ENCODE measurements around the gene TNRC6A.

The TNRC6A gene

DNA sequence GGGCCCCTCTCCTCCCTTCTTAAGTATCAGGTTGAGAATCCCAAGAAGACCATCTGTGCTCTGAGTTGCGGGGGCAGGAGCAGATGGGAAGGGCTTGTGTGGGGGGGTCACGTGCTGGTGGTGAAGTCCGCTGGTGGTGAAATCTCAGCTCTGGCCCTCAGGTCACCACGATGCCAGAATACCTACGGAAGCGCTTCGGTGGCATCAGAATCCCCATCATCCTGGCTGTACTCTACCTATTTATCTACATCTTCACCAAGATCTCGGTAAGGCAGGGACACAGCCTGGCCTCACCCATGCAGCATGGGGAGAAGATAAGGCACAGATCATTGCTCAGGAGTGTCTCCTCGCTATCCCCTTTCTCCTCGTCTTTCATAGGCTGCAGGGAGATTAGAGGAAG is 146.0 kb downstream of the TNRC6A start:
- no peaks in the 10 kb centered on the region for H3K36me3 ChIP-seq (ENCODE audit: insufficient read depth, low read length)
- no peaks in the 10 kb centered on the region for H3K27me3 ChIP-seq (ENCODE audit: insufficient read depth, low read length)
- no peaks in the 10 kb centered on the region for H3K4me1 ChIP-seq (ENCODE audit: insufficient read depth, low read length)
- H3K9me3 ChIP-seq (ENCODE audit: low read length) = no peaks in the 10 kb centered on the region
- no peak overlapping the region for H3K4me3 ChIP-seq (ENCODE audit: low read length)
- no peak overlapping the region for H2AFZ ChIP-seq (ENCODE audit: low read depth, low read length)

Measured in neuron (in vitro differentiated cells).